Stimulated activated naive CD4-positive, alpha-beta T cell treated with Interleukin-2 at 50 U/mL for 16 hours (primary cell): ENCODE measurements around the gene SLC25A26.
A peak's percentile ranks its signal among the peaks of the same experiment; 100 is the strongest.

Experiments
- DNase-seq: peaks from one replicate; lab custom pipeline; 2025; lab: John Stamatoyannopoulos, UW

Gene SLC25A26

GRCh38 chr3:66376568-66376967 is 155.8 kb downstream of the SLC25A26 start:
- DNase-seq = no peak

GRCh38 chr3:66377800-66378199 is 157.0 kb downstream of the SLC25A26 start:
- no peak for DNase-seq

GRCh38 chr3:66378256-66378655 is 157.5 kb downstream of the SLC25A26 start:
- peak; percentile 38 for DNase-seq

- DNase-seq = no peak
Measured at GRCh38 chr3:66379565-66379964, 158.8 kb downstream of the SLC25A26 start.

GRCh38 chr3:66380200-66380932 is 159.6 kb downstream of the SLC25A26 start:
- DNase-seq = no peak

- DNase-seq = no peak
Measured at GRCh38 chr3:66381626-66382025, 160.8 kb downstream of the SLC25A26 start.

- no peak for DNase-seq
Measured at GRCh38 chr3:66382142-66382541, 161.3 kb downstream of the SLC25A26 start.

GRCh38 chr3:66383023-66383422 is 162.2 kb downstream of the SLC25A26 start:
- no peak for DNase-seq

GRCh38 chr3:66383998-66384745 is 163.4 kb downstream of the SLC25A26 start:
- no peak for DNase-seq

- DNase-seq = no peak
Measured at GRCh38 chr3:66385066-66385465, 164.3 kb downstream of the SLC25A26 start.

- DNase-seq = no peak
Measured at GRCh38 chr3:66386011-66386924, 165.5 kb downstream of the SLC25A26 start.

GRCh38 chr3:66386925-66387650 is 166.3 kb downstream of the SLC25A26 start:
- no peak for DNase-seq

- DNase-seq = no peak
Measured at GRCh38 chr3:66390013-66390412, 169.2 kb downstream of the SLC25A26 start.

GRCh38 chr3:66392512-66392911 is 171.7 kb downstream of the SLC25A26 start:
- no peak for DNase-seq

GRCh38 chr3:66392966-66393332 is 172.1 kb downstream of the SLC25A26 start:
- no peak for DNase-seq

GRCh38 chr3:66393333-66394005 is 172.7 kb downstream of the SLC25A26 start:
- no peak for DNase-seq

- peak; percentile 24 for DNase-seq
Measured at GRCh38 chr3:66394019-66394752, 173.4 kb downstream of the SLC25A26 start.

GRCh38 chr3:66394753-66395249 is 174.0 kb downstream of the SLC25A26 start:
- no peak for DNase-seq

- no peak for DNase-seq
Measured at GRCh38 chr3:66395635-66396034, 174.8 kb downstream of the SLC25A26 start.

GRCh38 chr3:66396161-66396760 is 175.5 kb downstream of the SLC25A26 start:
- DNase-seq = no peak
